Natural killer cell (primary cell): Measurements from ENCODE around the gene TSPY10. TPM values are rescaled to one million over a fixed set of nuclear protein-coding genes. Genes with fewer than 3 reads are reported as not detected.
"Not testable (repeated sequence)": the region's sequence is repeated elsewhere in the genome, so short reads cannot be mapped to it uniquely, and the experiment has no call there.

Source experiments
- ATAC-seq, 3 donors: fragments of 150-1000 bp in 2 of 3; fragments of 200-7000 bp in 1 of 3; cut with Tn5 transposase; 1 replicate in 1 of 3; 2 replicates in 2 of 3; pipeline ENCODE4 v1.10.0; 2021; ENCODE audit warnings: mild to moderate bottlenecking in 2 of 3, moderate library complexity in 2 of 3
- DNase-seq, 2 donors: peaks; one replicate each; pipeline versions ENCODE4 v3.0.0 to v3.0.0-alpha.2; 2013 to 2021; ENCODE audit warnings: mixed read lengths in 1 of 2
- H3K27ac ChIP-seq: one replicate; pipeline ENCODE4 v1.5.1; 2013; ENCODE audit warnings: mild to moderate bottlenecking, low read length
- H3K27me3 ChIP-seq: one replicate; pipeline ENCODE4 v1.6.1; 2013; ENCODE audit warnings: low read length; ENCODE audit not compliant: control insufficient read depth, insufficient read depth
- H3K36me3 ChIP-seq: one replicate; pipeline ENCODE4 v1.6.1; 2013; ENCODE audit warnings: low read length; ENCODE audit not compliant: control insufficient read depth, insufficient read depth
- H3K4me1 ChIP-seq: one replicate; pipeline ENCODE4 v1.6.1; 2013; ENCODE audit warnings: low read length; ENCODE audit not compliant: control insufficient read depth, insufficient read depth
- H3K4me3 ChIP-seq: one replicate; pipeline ENCODE4 v1.5.1; 2013; ENCODE audit warnings: low read length
- H3K9me3 ChIP-seq: one replicate; pipeline ENCODE4 v1.6.1; 2013; ENCODE audit warnings: low read length; ENCODE audit not compliant: control insufficient read depth, insufficient read depth
- H3K27ac Mint-ChIP-seq, 2 donors: one replicate each; pipeline ENCODE4 v1.8.0; 2022; ENCODE audit warnings: mild to moderate bottlenecking in 2 of 2, mixed read lengths in 2 of 2, moderate library complexity in 1 of 2
- H3K27me3 Mint-ChIP-seq, 2 donors: one replicate each; pipeline ENCODE4 v1.8.0; 2022; ENCODE audit warnings: low read depth in 2 of 2, mixed read lengths in 2 of 2
- H3K36me3 Mint-ChIP-seq: one replicate; pipeline ENCODE4 v1.8.0; 2022; ENCODE audit warnings: mixed read lengths
- H3K4me1 Mint-ChIP-seq, 2 donors: one replicate each; pipeline ENCODE4 v1.8.0; 2022; ENCODE audit warnings: mixed read lengths in 2 of 2
- H3K4me3 Mint-ChIP-seq: one replicate; pipeline ENCODE4 v1.8.0; 2022; ENCODE audit warnings: mild to moderate bottlenecking, moderate library complexity, mixed read lengths
- H3K9me3 Mint-ChIP-seq, 2 donors: one replicate each; pipeline ENCODE4 v1.8.0; 2022; ENCODE audit warnings: mixed read lengths in 2 of 2
- WGBS: methylation state at CpG from one replicate; pipeline ENCODE4 v1.1.7; 2013; ENCODE audit warnings: missing lambda C conversion rate; ENCODE audit not compliant: insufficient coverage; 5-methylcytosine and 5-hydroxymethylcytosine counted together
- intact Hi-C: fragments of 100-400 bp; cut with micrococcal nuclease; formaldehyde crosslinking; loops from one replicate; pipeline ENCODE4 v1.14.2; 2022
- total RNA-seq, 4 donors: library from RNA; stranded (reverse); fragments of 120-200 nt in 1 of 4; gene quantifications; one replicate each; pipeline versions ENCODE4 v1.2.3 to v1.2.4, GENCODE V29; 2013 to 2022

TSPY10 gene, protein sequence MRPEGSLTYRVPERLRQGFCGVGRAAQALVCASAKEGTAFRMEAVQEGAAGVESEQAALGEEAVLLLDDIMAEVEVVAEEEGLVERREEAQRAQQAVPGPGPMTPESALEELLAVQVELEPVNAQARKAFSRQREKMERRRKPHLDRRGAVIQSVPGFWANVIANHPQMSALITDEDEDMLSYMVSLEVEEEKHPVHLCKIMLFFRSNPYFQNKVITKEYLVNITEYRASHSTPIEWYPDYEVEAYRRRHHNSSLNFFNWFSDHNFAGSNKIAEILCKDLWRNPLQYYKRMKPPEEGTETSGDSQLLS
- total RNA-seq = not detected
- not detected for total RNA-seq (2013)

DNA sequence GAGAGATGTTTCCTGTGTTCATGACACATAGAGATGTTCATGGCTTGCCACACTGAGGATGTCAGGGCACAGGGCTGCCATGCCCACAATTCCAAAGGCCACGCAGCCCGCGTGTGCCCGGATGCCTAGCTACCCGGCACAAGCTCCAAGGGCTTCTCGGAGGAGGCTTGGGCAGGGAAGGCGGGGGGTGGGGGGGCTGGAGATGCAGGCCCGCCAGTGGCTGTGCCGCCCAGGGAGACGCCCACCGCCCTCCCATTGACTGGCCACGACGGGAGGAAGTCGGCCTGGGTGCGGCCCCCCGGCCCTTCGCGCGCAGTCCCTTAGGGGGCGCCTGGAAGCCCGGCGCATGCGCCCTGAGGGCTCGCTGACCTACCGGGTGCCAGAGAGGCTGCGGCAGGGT, at the start of gene TSPY10:
TSPY10 (plus strand) TSS at position 301 of the 400 bp plus-strand sequence; CDS start at position 347, 46 bp downstream.
- H3K4me3 Mint-ChIP-seq, H3K4me1 Mint-ChIP-seq, ATAC-seq, H3K27ac ChIP-seq, H3K27me3 ChIP-seq, H3K36me3 ChIP-seq, H3K4me3 ChIP-seq, H3K9me3 ChIP-seq, intact Hi-C loops, H3K9me3 Mint-ChIP-seq, H3K36me3 Mint-ChIP-seq, H3K4me1 ChIP-seq, H3K27ac Mint-ChIP-seq, H3K27me3 Mint-ChIP-seq, DNase-seq: not testable (repeated sequence)
- WGBS = no CpG with 5 or more reads among the region's 26 CpGs

DNA sequence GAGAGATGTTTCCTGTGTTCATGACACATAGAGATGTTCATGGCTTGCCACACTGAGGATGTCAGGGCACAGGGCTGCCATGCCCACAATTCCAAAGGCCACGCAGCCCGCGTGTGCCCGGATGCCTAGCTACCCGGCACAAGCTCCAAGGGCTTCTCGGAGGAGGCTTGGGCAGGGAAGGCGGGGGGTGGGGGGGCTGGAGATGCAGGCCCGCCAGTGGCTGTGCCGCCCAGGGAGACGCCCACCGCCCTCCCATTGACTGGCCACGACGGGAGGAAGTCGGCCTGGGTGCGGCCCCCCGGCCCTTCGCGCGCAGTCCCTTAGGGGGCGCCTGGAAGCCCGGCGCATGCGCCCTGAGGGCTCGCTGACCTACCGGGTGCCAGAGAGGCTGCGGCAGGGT, 40.7 kb upstream of the TSPY10 start, which contains the start of gene TSPY9:
TSPY9 (plus strand) TSS at position 301 of the 400 bp plus-strand sequence; CDS start at position 347, 46 bp downstream.
- WGBS = no CpG with 5 or more reads among the region's 26 CpGs
- H3K4me1 ChIP-seq, H3K36me3 Mint-ChIP-seq, DNase-seq, H3K27ac ChIP-seq, H3K27me3 Mint-ChIP-seq, intact Hi-C loops, H3K4me1 Mint-ChIP-seq, H3K4me3 ChIP-seq, H3K9me3 ChIP-seq, H3K36me3 ChIP-seq, ATAC-seq, H3K27ac Mint-ChIP-seq, H3K9me3 Mint-ChIP-seq, H3K27me3 ChIP-seq, H3K4me3 Mint-ChIP-seq: not testable (repeated sequence)

DNA sequence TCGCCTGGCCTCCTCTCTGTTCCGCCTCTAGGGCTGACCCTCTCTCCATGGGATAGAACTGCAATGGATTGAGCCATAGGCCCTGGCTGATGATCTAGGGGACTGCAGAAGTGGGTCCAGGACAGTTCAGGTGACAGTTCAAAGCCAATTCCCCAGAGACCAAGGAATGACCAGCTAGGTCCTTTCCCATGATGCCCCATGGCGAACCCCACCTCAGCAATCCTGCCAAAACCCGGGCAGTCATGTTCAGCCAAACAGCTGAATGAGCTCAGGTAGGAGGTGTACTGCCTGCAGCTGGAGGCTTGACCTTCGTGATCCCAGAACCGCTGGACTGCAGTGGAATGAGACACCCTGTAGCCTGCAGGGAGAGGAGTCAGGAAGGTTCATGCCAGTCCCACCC, 23.3 kb upstream of the TSPY10 start:
- intact Hi-C loops, H3K4me1 ChIP-seq, H3K4me3 Mint-ChIP-seq, H3K9me3 Mint-ChIP-seq, H3K4me1 Mint-ChIP-seq, ATAC-seq, DNase-seq, H3K4me3 ChIP-seq, H3K36me3 Mint-ChIP-seq, H3K27me3 Mint-ChIP-seq, H3K27ac Mint-ChIP-seq, H3K9me3 ChIP-seq, H3K27me3 ChIP-seq, H3K36me3 ChIP-seq, H3K27ac ChIP-seq: not testable (repeated sequence)
- WGBS = 56% methylated on average over 1 of the region's 6 CpGs

DNA sequence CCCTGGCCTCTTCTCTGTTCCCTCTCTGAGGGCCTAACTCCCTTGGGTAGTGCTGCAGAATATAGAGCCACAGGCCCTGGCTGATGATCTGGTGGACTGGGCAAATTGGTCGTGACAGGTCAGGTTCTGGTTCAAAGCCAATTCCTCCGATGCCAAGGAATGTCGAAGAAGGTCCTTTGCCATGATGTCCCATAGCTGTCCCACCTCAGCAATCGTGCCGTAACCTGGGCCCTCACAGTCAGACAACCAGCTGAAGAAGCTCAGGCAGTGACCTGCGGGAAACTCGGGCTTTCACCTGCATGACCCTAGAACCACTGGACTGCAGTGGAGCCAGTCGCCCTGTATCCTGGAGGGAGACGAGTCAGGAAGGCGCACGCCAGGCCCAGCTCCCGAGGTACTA, 11.4 kb upstream of the TSPY10 start:
- DNase-seq, H3K36me3 ChIP-seq, H3K4me1 Mint-ChIP-seq, H3K27me3 Mint-ChIP-seq, H3K9me3 Mint-ChIP-seq, H3K27ac Mint-ChIP-seq, H3K27me3 ChIP-seq, H3K27ac ChIP-seq, H3K36me3 Mint-ChIP-seq, H3K9me3 ChIP-seq, H3K4me3 Mint-ChIP-seq, ATAC-seq, H3K4me1 ChIP-seq, intact Hi-C loops, H3K4me3 ChIP-seq: not testable (repeated sequence)
- WGBS = 83% methylated on average over 5 of the region's 12 CpGs

Other genes with a start within 250 kb of the TSPY10 start
- not detected for gene TSPY4, start 190.4 kb upstream of the TSPY10 start, total RNA-seq
- gene TSPY8, start 170.1 kb upstream of the TSPY10 start, total RNA-seq = not detected
- not detected for gene TSPY3, start 129.5 kb upstream of the TSPY10 start, total RNA-seq
- gene TSPY1, start 60.9 kb upstream of the TSPY10 start, total RNA-seq = not detected
- not detected for gene TSPY9, start 40.6 kb upstream of the TSPY10 start, total RNA-seq